ENCODE data around the gene PHLPP2. TPM values are rescaled to one million over a fixed set of nuclear protein-coding genes. Genes with fewer than 3 reads are reported as not detected.
A peak's percentile ranks its signal among the peaks of the same experiment; 100 is the strongest.

The PHLPP2 gene
- total and polyA plus RNA-seq, 10 of the 15 experiments (the other 5 are each of a cell fraction or from before 2014, with no cell fraction given), result 1.0 to 13.2 (median 7.0) TPM

GRCh38 chr16:71610936-71611871 is 113.3 kb downstream of the PHLPP2 start (continued):
- TF ChIP-seq, protein P1, sequence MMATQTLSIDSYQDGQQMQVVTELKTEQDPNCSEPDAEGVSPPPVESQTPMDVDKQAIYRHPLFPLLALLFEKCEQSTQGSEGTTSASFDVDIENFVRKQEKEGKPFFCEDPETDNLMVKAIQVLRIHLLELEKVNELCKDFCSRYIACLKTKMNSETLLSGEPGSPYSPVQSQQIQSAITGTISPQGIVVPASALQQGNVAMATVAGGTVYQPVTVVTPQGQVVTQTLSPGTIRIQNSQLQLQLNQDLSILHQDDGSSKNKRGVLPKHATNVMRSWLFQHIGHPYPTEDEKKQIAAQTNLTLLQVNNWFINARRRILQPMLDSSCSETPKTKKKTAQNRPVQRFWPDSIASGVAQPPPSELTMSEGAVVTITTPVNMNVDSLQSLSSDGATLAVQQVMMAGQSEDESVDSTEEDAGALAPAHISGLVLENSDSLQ (IDR thresholded peaks at IDR 0.05), result no peak
- TF ChIP-seq HCFC1 (IDR thresholded peaks at IDR 0.05; ENCODE audit: low read length) (no peak), POU2F2 (IDR thresholded peaks at IDR 0.05; ENCODE audit: borderline replicate concordance, low read depth, low read length) (no peak), SMAD5 (IDR thresholded peaks at IDR 0.05; ENCODE audit: low read depth) (no peak), EGR1 (IDR thresholded peaks at IDR 0.05; ENCODE audit: borderline replicate concordance in 1 of 2, low read depth in 2 of 2, low read length in 2 of 2) (no peak), HDGF (IDR thresholded peaks at IDR 0.05) (no peak), NRF1 (conservative IDR thresholded peaks at IDR 0.05; ENCODE audit: low read depth, low read length) (peak; percentile 41), BCL11A (IDR thresholded peaks at IDR 0.05; ENCODE audit: low read depth, low read length) (no peak), NR2F1 (conservative IDR thresholded peaks at IDR 0.05) (no peak), SP1 (IDR thresholded peaks at IDR 0.05; ENCODE audit: low read depth, low read length) (no peak), SMC3 (IDR thresholded peaks at IDR 0.05; ENCODE audit: borderline replicate concordance, low read length) (peak; percentile 89), IKZF2 (IDR thresholded peaks at IDR 0.05) (no peak), SMAD1 (IDR thresholded peaks at IDR 0.05; ENCODE audit: low read depth, partially characterized antibody) (no peak), TARDBP (IDR thresholded peaks at IDR 0.05; ENCODE audit: borderline replicate concordance) (no peak), SIX5 (IDR thresholded peaks at IDR 0.05; ENCODE audit: low read depth, low read length, severe bottlenecking) (no peak), SUZ12 (IDR thresholded peaks at IDR 0.05; ENCODE audit: unreplicated experiment) (no peak), ZNF592 (IDR thresholded peaks at IDR 0.05) (0 out of 2 replicates have a peak, but pooled peaks have one; percentile 55), RELA (IDR thresholded peaks at IDR 0.05; ENCODE audit: borderline replicate concordance, partially characterized antibody) (peak; percentile 68), TBL1XR1 (IDR thresholded peaks at IDR 0.05; ENCODE audit: low read depth, low read length) (no peak), GABPA (IDR thresholded peaks at IDR 0.05; ENCODE audit: low read depth) (no peak)
- TF ChIP-seq, protein P2, sequence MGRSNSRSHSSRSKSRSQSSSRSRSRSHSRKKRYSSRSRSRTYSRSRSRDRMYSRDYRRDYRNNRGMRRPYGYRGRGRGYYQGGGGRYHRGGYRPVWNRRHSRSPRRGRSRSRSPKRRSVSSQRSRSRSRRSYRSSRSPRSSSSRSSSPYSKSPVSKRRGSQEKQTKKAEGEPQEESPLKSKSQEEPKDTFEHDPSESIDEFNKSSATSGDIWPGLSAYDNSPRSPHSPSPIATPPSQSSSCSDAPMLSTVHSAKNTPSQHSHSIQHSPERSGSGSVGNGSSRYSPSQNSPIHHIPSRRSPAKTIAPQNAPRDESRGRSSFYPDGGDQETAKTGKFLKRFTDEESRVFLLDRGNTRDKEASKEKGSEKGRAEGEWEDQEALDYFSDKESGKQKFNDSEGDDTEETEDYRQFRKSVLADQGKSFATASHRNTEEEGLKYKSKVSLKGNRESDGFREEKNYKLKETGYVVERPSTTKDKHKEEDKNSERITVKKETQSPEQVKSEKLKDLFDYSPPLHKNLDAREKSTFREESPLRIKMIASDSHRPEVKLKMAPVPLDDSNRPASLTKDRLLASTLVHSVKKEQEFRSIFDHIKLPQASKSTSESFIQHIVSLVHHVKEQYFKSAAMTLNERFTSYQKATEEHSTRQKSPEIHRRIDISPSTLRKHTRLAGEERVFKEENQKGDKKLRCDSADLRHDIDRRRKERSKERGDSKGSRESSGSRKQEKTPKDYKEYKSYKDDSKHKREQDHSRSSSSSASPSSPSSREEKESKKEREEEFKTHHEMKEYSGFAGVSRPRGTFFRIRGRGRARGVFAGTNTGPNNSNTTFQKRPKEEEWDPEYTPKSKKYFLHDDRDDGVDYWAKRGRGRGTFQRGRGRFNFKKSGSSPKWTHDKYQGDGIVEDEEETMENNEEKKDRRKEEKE (IDR thresholded peaks at IDR 0.05), result no peak
- TF ChIP-seq, protein P3, sequence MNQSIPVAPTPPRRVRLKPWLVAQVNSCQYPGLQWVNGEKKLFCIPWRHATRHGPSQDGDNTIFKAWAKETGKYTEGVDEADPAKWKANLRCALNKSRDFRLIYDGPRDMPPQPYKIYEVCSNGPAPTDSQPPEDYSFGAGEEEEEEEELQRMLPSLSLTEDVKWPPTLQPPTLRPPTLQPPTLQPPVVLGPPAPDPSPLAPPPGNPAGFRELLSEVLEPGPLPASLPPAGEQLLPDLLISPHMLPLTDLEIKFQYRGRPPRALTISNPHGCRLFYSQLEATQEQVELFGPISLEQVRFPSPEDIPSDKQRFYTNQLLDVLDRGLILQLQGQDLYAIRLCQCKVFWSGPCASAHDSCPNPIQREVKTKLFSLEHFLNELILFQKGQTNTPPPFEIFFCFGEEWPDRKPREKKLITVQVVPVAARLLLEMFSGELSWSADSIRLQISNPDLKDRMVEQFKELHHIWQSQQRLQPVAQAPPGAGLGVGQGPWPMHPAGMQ (IDR thresholded peaks at IDR 0.05; ENCODE audit: borderline replicate concordance), result no peak

Data from GM12878 (cell line).